ENCODE measurements around the gene CHCHD10. TPM values are rescaled to one million over a fixed set of nuclear protein-coding genes. Genes with fewer than 3 reads are reported as not detected.

CHCHD10 gene
- total and polyA plus RNA-seq, 10 of the 15 experiments (the other 5 are each of a cell fraction or from before 2014, with no cell fraction given): 13.2 to 241 (median 128) TPM

DNA sequence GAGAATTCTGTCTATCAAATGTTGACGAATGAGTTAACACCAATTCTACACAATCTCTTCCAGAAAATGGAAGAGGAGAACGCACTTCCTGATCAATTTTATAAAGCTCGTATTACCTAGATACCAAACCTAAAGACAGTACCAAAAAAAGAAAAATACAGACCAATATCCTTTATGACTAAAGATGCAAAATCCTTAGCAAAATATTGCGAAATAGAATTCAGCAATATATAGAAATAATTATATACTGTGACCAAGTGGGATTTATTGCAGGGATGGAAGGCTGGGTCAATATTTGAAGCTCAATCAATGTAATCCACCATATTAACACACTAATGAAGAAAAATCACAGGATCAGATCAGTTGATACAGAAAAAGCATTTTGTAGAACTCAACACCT is 44.6 kb upstream of the CHCHD10 start:
- H3K27ac ChIP-seq (ENCODE audit: control insufficient read depth, insufficient read depth): no peak overlapping the region
- ChIA-PET RAD21 (ENCODE audit: unreplicated experiment) (no interaction called here), POLR2A (interaction anchor here (0.7 to 1.1 kb wide), 2 partner anchors 10 kb away, joined by 3 to 4 read pairs; no protein-coding TSS in a partner anchor), SMC1A (ENCODE audit: uncharacterized antibody, unreplicated experiment) (interaction anchor here (1.0 kb wide), 1 partner anchor 33 kb away, joined by 3 read pairs; no protein-coding TSS in a partner anchor), CTCF (interaction anchor here (0.7 to 1.4 kb wide), 3 partner anchors 23 to 41 kb away, joined by 3 read pairs; no protein-coding TSS in a partner anchor)
- no peak for FAIRE-seq
- H3K4me2 ChIP-seq (ENCODE audit: control insufficient read depth, insufficient read depth): no peak overlapping the region
- no TSS peak for BruUV-seq (replicated peaks)
- no peak overlapping the region for H3K9ac ChIP-seq (ENCODE audit: control insufficient read depth, insufficient read depth, low read length)
- 98% methylated on average over 4 of the region's 4 CpGs for WGBS (ENCODE audit: insufficient coverage, insufficient replicate concordance, low lambda C conversion rate, missing lambda C conversion rate)
- in situ Hi-C loops (cut with MboI) (no loop called here), intact Hi-C loops (cut with micrococcal nuclease; ENCODE audit: unreplicated experiment) (no loop called here)
- no peaks in the 10 kb centered on the region for H3K9me3 ChIP-seq (replicated peaks; ENCODE audit: control insufficient read depth, insufficient read depth, low read length)
- H3K36me3 ChIP-seq (ENCODE audit: control insufficient read depth in 2 of 2, insufficient read depth in 2 of 2, low read length in 1 of 2): peaks cover 4 to 20% of the 10 kb centered on the region in 2 experiments
- no peaks in the 10 kb centered on the region; the same call in 1 of the 2 replicates for H3K4me1 ChIP-seq (ENCODE audit: control insufficient read depth, insufficient read depth, low read length)
- TF ChIP-seq SUZ12 (IDR thresholded peaks at IDR 0.05; ENCODE audit: unreplicated experiment): no peak
- no peak for TF ChIP-seq JUNB (IDR thresholded peaks at IDR 0.05)
- no peak for TF ChIP-seq SMAD5 (IDR thresholded peaks at IDR 0.05; ENCODE audit: low read depth)
- no peak for TF ChIP-seq SMAD1 (IDR thresholded peaks at IDR 0.05; ENCODE audit: low read depth, partially characterized antibody)
- no peak for TF ChIP-seq POLR2AphosphoS5 (IDR thresholded peaks at IDR 0.05; ENCODE audit: low read length)
- no peak for TF ChIP-seq FOXK2 (IDR thresholded peaks at IDR 0.05)
- TF ChIP-seq FOS (IDR thresholded peaks at IDR 0.05; ENCODE audit: borderline replicate concordance, extremely low read depth, insufficient read length): no peak
- no peak for TF ChIP-seq RELB (IDR thresholded peaks at IDR 0.05; ENCODE audit: low read depth)
- no peak for TF ChIP-seq MEF2A (IDR thresholded peaks at IDR 0.05; ENCODE audit: insufficient read depth, low read depth, low read length)
- no peak for TF ChIP-seq SPI1 (IDR thresholded peaks at IDR 0.05; ENCODE audit: borderline replicate concordance, insufficient read depth, low read depth, low read length)
- no peak for TF ChIP-seq CBX5 (IDR thresholded peaks at IDR 0.05; ENCODE audit: low read depth)
- TF ChIP-seq JUND (IDR thresholded peaks at IDR 0.05; ENCODE audit: low read depth, low read length): no peak
- TF ChIP-seq ZNF207 (IDR thresholded peaks at IDR 0.05; ENCODE audit: borderline replicate concordance): no peak
- no peak for TF ChIP-seq SIN3A (IDR thresholded peaks at IDR 0.05; ENCODE audit: low read depth, low read length)
- TF ChIP-seq TBL1XR1 (IDR thresholded peaks at IDR 0.05; ENCODE audit: low read depth, low read length): no peak
- DNase-seq (ENCODE audit: low read depth, low spot score): no peak
- no peak overlapping the region for H2AFZ ChIP-seq (ENCODE audit: control insufficient read depth, low read depth, low read length)
- ATAC-seq: no peak
- no peak overlapping the region for H3K4me3 ChIP-seq
- H3K27me3 ChIP-seq (replicated peaks in 1 of 2; ENCODE audit: control insufficient read depth in 2 of 2, insufficient read depth in 2 of 2, low read length in 1 of 2): no peaks in the 10 kb centered on the region
- H3K79me2 ChIP-seq (ENCODE audit: control insufficient read depth, insufficient read depth, low read length): no peaks in the 10 kb centered on the region; the same call in 1 of the 2 replicates
- H4K20me1 ChIP-seq (ENCODE audit: control insufficient read depth, insufficient read depth): no peaks in the 10 kb centered on the region

All from GM12878 (cell line).